IMR-90 (cell line): ENCODE data around the gene SURF4. TPM values are rescaled to one million over a fixed set of nuclear protein-coding genes. Genes with fewer than 3 reads are reported as not detected.

Experiments
- ATAC-seq: fragments of 200-7000 bp; cut with Tn5 transposase; 2 replicates; pipeline ENCODE4 v1.9.1; 2020; ENCODE audit warnings: low read depth, mild to moderate bottlenecking, moderate library complexity
- BruUV-seq: library from RNA; stranded (reverse); fragments of 400-500 nt; replicated peaks from 2 replicates; lab custom pipeline; 2021; lab: Mats Ljungman, UMichigan
- CTCF ChIA-PET: fragments of 300-600 bp; formaldehyde crosslinking; extraction: SDS; loops from one replicate; lab custom pipeline; 2021; ENCODE audit warnings: antibody characterized with exemption; lab: Yijun Ruan, JAX
- POLR2A ChIA-PET: fragments of 300-600 bp; sonication (Branson Sonifier 250); formaldehyde crosslinking; loops from one replicate; lab custom pipeline; 2022; ENCODE audit warnings: antibody characterized with exemption; ENCODE audit not compliant: unreplicated experiment; lab: Charles Lee
- DNase-seq: peaks from one replicate; pipeline ENCODE4 v3.0.0; 2013
- H2AFZ ChIP-seq: replicated peaks from 2 replicates; pipeline ENCODE3; 2013; ENCODE audit warnings: low read length, mild to moderate bottlenecking; ENCODE audit not compliant: poor library complexity
- H2AK5ac ChIP-seq: 2 replicates; pipeline ENCODE4 v1.6.1; 2013; ENCODE audit warnings: low read depth, low read length, inconsistent platforms
- H2AK9ac ChIP-seq: replicated peaks from 2 replicates; pipeline ENCODE3; 2013; ENCODE audit warnings: mild to moderate bottlenecking, low read depth, low read length, moderate library complexity; ENCODE audit not compliant: poor library complexity
- H2BK120ac ChIP-seq: 2 replicates; pipeline ENCODE4 v1.6.1; 2013; ENCODE audit warnings: low read depth, low read length, inconsistent platforms
- H2BK15ac ChIP-seq: 3 replicates; pipeline ENCODE4 v1.6.1; 2013; ENCODE audit warnings: low read depth, low read length, inconsistent platforms
- H2BK20ac ChIP-seq: 2 replicates; pipeline ENCODE4 v1.6.1; 2013; ENCODE audit warnings: low read depth, mild to moderate bottlenecking, inconsistent platforms, low read length, moderate library complexity
- H2BK5ac ChIP-seq: 2 replicates; pipeline ENCODE4 v1.6.1; 2013; ENCODE audit warnings: mild to moderate bottlenecking, low read depth, low read length, inconsistent platforms; ENCODE audit not compliant: poor library complexity, severe bottlenecking
- H3K14ac ChIP-seq: replicated peaks from 2 replicates; pipeline ENCODE4 v1.6.1; 2013; ENCODE audit warnings: low read depth, low read length, inconsistent platforms
- H3K18ac ChIP-seq: 2 replicates; pipeline ENCODE4 v1.6.1; 2013; ENCODE audit warnings: low read depth, low read length, control low read depth
- H3K23ac ChIP-seq: 2 replicates; pipeline ENCODE4 v1.6.1; 2013; ENCODE audit warnings: low read depth, low read length, inconsistent platforms
- H3K27ac ChIP-seq: 2 replicates; pipeline ENCODE4 v1.5.1; 2013; ENCODE audit warnings: mild to moderate bottlenecking, control low read depth, low read length; ENCODE audit not compliant: insufficient read depth
- H3K27me3 ChIP-seq: 2 replicates; pipeline ENCODE4 v1.6.1; 2013; ENCODE audit warnings: low read length; ENCODE audit not compliant: control insufficient read depth, insufficient read depth
- H3K36me3 ChIP-seq: 2 replicates; pipeline ENCODE4 v1.6.1; 2013; ENCODE audit warnings: low read length, mixed read lengths; ENCODE audit not compliant: control insufficient read depth, insufficient read depth
- H3K4ac ChIP-seq: 2 replicates; pipeline ENCODE4 v1.6.1; 2013; ENCODE audit warnings: low read depth, low read length, inconsistent platforms
- H3K4me1 ChIP-seq: 2 replicates; pipeline ENCODE4 v1.6.1; 2013; ENCODE audit warnings: low read length, mixed read lengths; ENCODE audit not compliant: control insufficient read depth, insufficient read depth
- H3K4me2 ChIP-seq: 2 replicates; pipeline ENCODE4 v1.6.1; 2013; ENCODE audit warnings: low read depth, mild to moderate bottlenecking, control low read depth, low read length, moderate library complexity
- H3K4me3 ChIP-seq: 2 replicates; pipeline ENCODE4 v1.5.1; 2013; ENCODE audit warnings: low read depth, mild to moderate bottlenecking, control low read depth, low read length, moderate library complexity; ENCODE audit not compliant: insufficient read depth
- H3K56ac ChIP-seq: 2 replicates; pipeline ENCODE4 v1.6.1; 2013; ENCODE audit warnings: low read length, inconsistent platforms; ENCODE audit not compliant: insufficient read depth; ENCODE audit errors: extremely low read depth
- H3K79me1 ChIP-seq, 2 experiments: 2 replicates each; pipeline ENCODE4 v1.6.1; 2013; ENCODE audit warnings: low read length in 2 of 2, inconsistent platforms in 1 of 2, low read depth in 1 of 2
- H3K9ac ChIP-seq: 2 replicates; pipeline ENCODE4 v1.6.1; 2013; ENCODE audit warnings: low read depth, low read length, control low read depth
- H3K9me1 ChIP-seq: 2 replicates; pipeline ENCODE4 v1.6.1; 2013; ENCODE audit warnings: low read length, inconsistent platforms; ENCODE audit not compliant: insufficient read depth
- H3K9me3 ChIP-seq: 2 replicates; pipeline ENCODE4 v1.6.1; 2013; ENCODE audit warnings: low read length; ENCODE audit not compliant: control insufficient read depth, insufficient read depth
- H4K20me1 ChIP-seq: 2 replicates; pipeline ENCODE4 v1.6.1; 2013; ENCODE audit warnings: low read length, inconsistent platforms; ENCODE audit not compliant: insufficient read depth
- H4K5ac ChIP-seq: 2 replicates; pipeline ENCODE4 v1.6.1; 2013; ENCODE audit warnings: mild to moderate bottlenecking, low read depth, low read length, control low read depth
- H4K8ac ChIP-seq, 2 experiments: 2 replicates each; pipeline ENCODE4 v1.6.1; 2013; ENCODE audit warnings: low read depth in 2 of 2, low read length in 2 of 2, control low read depth in 1 of 2, inconsistent platforms in 1 of 2
- H4K91ac ChIP-seq: 2 replicates; pipeline ENCODE4 v1.6.1; 2013; ENCODE audit warnings: low read depth, low read length, inconsistent platforms; ENCODE audit not compliant: insufficient read depth
- CEBPB ChIP-seq: IDR thresholded peaks from 2 replicates; pipeline ENCODE4 v1.6.1; 2012; ENCODE audit warnings: low read depth, low read length, improper control_type of control experiment
- CHD1 ChIP-seq: IDR thresholded peaks from 2 replicates; pipeline ENCODE4 v1.6.1; 2012; ENCODE audit warnings: low read depth, low read length, improper control_type of control experiment
- FOS ChIP-seq: fragments of 150-350 bp; IDR thresholded peaks from 2 replicates; pipeline ENCODE4 v1.6.1; 2016; ENCODE audit warnings: low read depth, low read length
- MAFK ChIP-seq: IDR thresholded peaks from 2 replicates; pipeline ENCODE4 v1.6.1; 2012; ENCODE audit warnings: low read depth, low read length, improper control_type of control experiment
- POLR2A ChIP-seq: IDR thresholded peaks from 2 replicates; pipeline ENCODE4 v1.6.1; 2012; ENCODE audit warnings: mild to moderate bottlenecking, low read depth, low read length
- RCOR1 ChIP-seq: IDR thresholded peaks from 2 replicates; pipeline ENCODE4 v1.6.1; 2012; ENCODE audit warnings: mild to moderate bottlenecking, low read length, improper control_type of control experiment; ENCODE audit not compliant: insufficient replicate concordance
- RFX5 ChIP-seq: IDR thresholded peaks from 2 replicates; pipeline ENCODE4 v1.8.0; 2012; ENCODE audit warnings: low read depth, mild to moderate bottlenecking, low read length, moderate library complexity
- WGBS, 2 experiments: methylation state at CpG; one replicate each; pipeline versions ENCODE4 v1.1.5 to v1.1.7; 2013; ENCODE audit warnings: missing lambda C conversion rate in 2 of 2; ENCODE audit not compliant: insufficient read length in 1 of 2; ENCODE audit errors: extremely low coverage in 2 of 2; 5-methylcytosine and 5-hydroxymethylcytosine counted together
- dilution Hi-C: fragments of 300-500 bp; cut with HindIII; formaldehyde crosslinking; loops from one replicate; pipeline ENCODE4 v1.14.3; 2018; ENCODE audit warnings: low sequenced_read_pairs; ENCODE audit not compliant: unreplicated experiment
- in situ Hi-C: fragments of 300-500 bp; cut with MboI; formaldehyde crosslinking; loops from 3 replicates; pipeline ENCODE4 v1.14.3; 2019; ENCODE audit warnings: low sequenced_read_pairs, inconsistent platforms, mixed read lengths
- intact Hi-C: fragments of 100-400 bp; cut with micrococcal nuclease; formaldehyde crosslinking; loops from 2 replicates; pipeline ENCODE4 v1.10.0; 2022
- polyA plus RNA-seq, 3 experiments: library from polyadenylated mRNA; depleted of rRNA; stranded (reverse); fragments of >200 nt; gene quantifications; 2 replicates each; pipeline ENCODE4 v1.2.3, GENCODE V29; 2012; ENCODE audit warnings: low replicate concordance in 1 of 3
- total RNA-seq: library from RNA; depleted of rRNA; stranded (reverse); fragments of >200 nt; gene quantifications from 2 replicates; pipeline ENCODE4 v1.2.3, GENCODE V29; 2012

SURF4 gene
- total and polyA plus RNA-seq, 2 of the 4 experiments (the other 2 are of a cell fraction): 307 to 532 TPM

DNA sequence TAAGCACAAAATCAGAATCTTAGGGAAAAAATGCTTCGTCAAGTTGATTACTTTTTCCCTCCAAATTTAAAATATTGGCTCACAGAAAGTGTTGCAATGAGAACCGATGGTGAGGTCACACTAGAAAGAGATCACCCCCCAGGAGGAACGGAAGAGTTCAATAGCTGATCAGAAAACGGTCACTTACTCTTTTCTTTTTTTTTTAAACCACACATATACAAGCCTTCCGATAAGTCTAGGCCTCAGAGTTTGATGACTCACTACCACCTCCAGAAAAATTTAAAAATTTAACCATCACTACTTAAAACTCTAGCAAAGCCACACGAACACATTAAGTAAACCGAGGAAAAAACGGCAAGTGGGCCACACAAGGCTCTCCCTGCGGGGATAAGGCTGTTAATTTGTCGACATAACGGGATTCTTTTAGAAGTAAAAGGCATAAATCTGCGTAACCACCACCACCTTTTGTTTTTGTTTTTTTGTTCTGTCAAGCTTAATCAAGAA is 1.2 kb downstream of the SURF4 start:
- H3K4ac ChIP-seq: peak overlapping the region; percentile 85
- H3K56ac ChIP-seq: peak overlapping the region; percentile 91
- peak overlapping the region; percentile 97 for H3K4me2 ChIP-seq
- peaks cover 30% of the 10 kb centered on the region for H3K36me3 ChIP-seq
- no TSS peak for BruUV-seq
- peak overlapping the region; percentile 94 for H2AK9ac ChIP-seq
- CTCF ChIA-PET: interaction anchor here (0.6 kb wide), 1 partner anchor 22 kb away, joined by 3 read pairs; no protein-coding TSS in a partner anchor
- peaks cover 56% of the 10 kb centered on the region for H4K20me1 ChIP-seq
- peaks cover 7 to 34% of the 10 kb centered on the region in 2 experiments; a peak in 3 of 4 replicates for H3K79me1 ChIP-seq
- H3K9me1 ChIP-seq: peaks cover 21% of the 10 kb centered on the region
- H3K9ac ChIP-seq: peak overlapping the region; percentile 97
- H3K18ac ChIP-seq: no peak overlapping the region; the same call in 1 of the 2 replicates
- 0 out of 3 replicates have a peak overlapping the region, but pooled peaks have one; percentile 3 for H2BK15ac ChIP-seq
- peak overlapping the region; percentile 49 for H4K91ac ChIP-seq
- H2BK20ac ChIP-seq: no peak overlapping the region
- H3K14ac ChIP-seq: peak overlapping the region; percentile 89
- ATAC-seq (0 out of 2 replicates have a peak, but pooled peaks have one; percentile 1), DNase-seq (peak; percentile 68)
- H2AFZ ChIP-seq: no peak overlapping the region
- no peaks in the 10 kb centered on the region for H3K9me3 ChIP-seq
- H3K4me1 ChIP-seq: peaks cover 11% of the 10 kb centered on the region
- WGBS, 2 experiments: no CpG with 5 or more reads among the region's 12 CpGs
- H3K23ac ChIP-seq: peak overlapping the region; percentile 87
- peak overlapping the region; percentile 76 for H2AK5ac ChIP-seq
- intact Hi-C loops: no loop called here
- dilution Hi-C loops: no loop called here
- peak overlapping the region; percentile 86 for H2BK5ac ChIP-seq
- peak overlapping the region; percentile 11 to 82; a peak in 2 of 4 replicates for H4K8ac ChIP-seq
- TF ChIP-seq RCOR1 (no peak), CHD1 (peak; percentile 56; the same call in 1 of the 2 replicates), RFX5 (no peak), CEBPB (peak; percentile 78), FOS (peak; percentile 54; the same call in 1 of the 2 replicates), POLR2A (peak; percentile 70; the same call in 1 of the 2 replicates), MAFK (no peak)
- peak overlapping the region; percentile 4; the same call in 1 of the 2 replicates for H4K5ac ChIP-seq
- peak overlapping the region; percentile 58; the same call in 1 of the 2 replicates for H2BK120ac ChIP-seq
- peak overlapping the region; percentile 89 for H3K27ac ChIP-seq
- POLR2A ChIA-PET: no interaction called here
- peak overlapping the region; percentile 69 for H3K4me3 ChIP-seq
- in situ Hi-C loops: no loop called here
- no peaks in the 10 kb centered on the region for H3K27me3 ChIP-seq
